Nephron progenitor cell (in vitro differentiated cells): ENCODE measurements around the gene TECPR2.

Source experiments
- DNase-seq: peaks from one replicate; pipeline ENCODE4 v3.0.0; 2021
- H3K27ac Mint-ChIP-seq: 2 replicates; pipeline ENCODE4 v1.8.0; 2021; ENCODE audit warnings: mild to moderate bottlenecking, moderate library complexity, mixed read lengths
- H3K27me3 Mint-ChIP-seq: 2 replicates; pipeline ENCODE4 v1.8.0; 2021; ENCODE audit warnings: mild to moderate bottlenecking, low read depth, mixed read lengths; ENCODE audit not compliant: poor library complexity
- H3K36me3 Mint-ChIP-seq: 2 replicates; pipeline ENCODE4 v1.8.0; 2021; ENCODE audit warnings: low read depth, mixed read lengths
- H3K4me1 Mint-ChIP-seq: 2 replicates; pipeline ENCODE4 v1.8.0; 2021; ENCODE audit warnings: mixed read lengths
- H3K4me3 Mint-ChIP-seq: 2 replicates; pipeline ENCODE4 v1.8.0; 2021; ENCODE audit warnings: mild to moderate bottlenecking, moderate library complexity, mixed read lengths
- H3K9me3 Mint-ChIP-seq: 2 replicates; pipeline ENCODE4 v1.8.0; 2021; ENCODE audit warnings: mild to moderate bottlenecking, moderate library complexity, mixed read lengths
- TF ChIP-seq, protein P1 (sequence below): fragments of 200-600 bp; sonication (generic); IDR thresholded peaks from 2 replicates; pipeline ENCODE4 v1.5.0; 2021; ENCODE audit warnings: antibody characterized with exemption

The TECPR2 gene

DNA sequence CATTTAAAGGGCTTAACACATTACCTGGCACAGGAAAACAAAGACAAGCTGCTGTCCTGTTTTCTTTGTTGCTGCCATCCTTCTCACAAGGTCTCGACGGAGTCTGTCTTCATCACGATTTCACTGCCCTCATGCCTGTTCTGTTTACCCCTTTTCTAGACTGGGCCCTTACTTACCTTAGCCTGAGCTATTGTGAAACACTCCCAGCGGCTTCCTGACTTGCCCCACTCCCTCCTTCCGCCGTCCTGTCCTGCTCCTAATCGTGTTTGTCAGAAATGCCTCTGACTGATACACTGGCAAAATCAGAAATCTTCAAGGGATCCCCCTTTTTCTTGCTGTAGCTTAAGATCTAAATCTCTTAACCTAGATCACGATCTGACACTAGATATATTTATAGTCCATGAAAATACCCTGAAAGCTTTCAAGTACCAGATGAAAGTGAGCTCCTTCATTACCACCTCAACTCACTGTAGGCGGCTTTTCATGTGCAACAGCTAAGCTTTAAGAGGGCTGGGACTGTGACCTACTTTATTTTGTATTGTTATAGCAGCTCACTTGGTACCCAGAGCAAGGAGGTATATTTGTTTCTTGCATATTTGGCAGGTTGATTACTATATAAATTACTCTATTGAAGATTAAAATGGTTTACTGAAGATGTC is 32.1 kb downstream of the TECPR2 start:
- peaks cover 5% of the 10 kb centered on the region for H3K27me3 Mint-ChIP-seq
- TF ChIP-seq, protein P1, sequence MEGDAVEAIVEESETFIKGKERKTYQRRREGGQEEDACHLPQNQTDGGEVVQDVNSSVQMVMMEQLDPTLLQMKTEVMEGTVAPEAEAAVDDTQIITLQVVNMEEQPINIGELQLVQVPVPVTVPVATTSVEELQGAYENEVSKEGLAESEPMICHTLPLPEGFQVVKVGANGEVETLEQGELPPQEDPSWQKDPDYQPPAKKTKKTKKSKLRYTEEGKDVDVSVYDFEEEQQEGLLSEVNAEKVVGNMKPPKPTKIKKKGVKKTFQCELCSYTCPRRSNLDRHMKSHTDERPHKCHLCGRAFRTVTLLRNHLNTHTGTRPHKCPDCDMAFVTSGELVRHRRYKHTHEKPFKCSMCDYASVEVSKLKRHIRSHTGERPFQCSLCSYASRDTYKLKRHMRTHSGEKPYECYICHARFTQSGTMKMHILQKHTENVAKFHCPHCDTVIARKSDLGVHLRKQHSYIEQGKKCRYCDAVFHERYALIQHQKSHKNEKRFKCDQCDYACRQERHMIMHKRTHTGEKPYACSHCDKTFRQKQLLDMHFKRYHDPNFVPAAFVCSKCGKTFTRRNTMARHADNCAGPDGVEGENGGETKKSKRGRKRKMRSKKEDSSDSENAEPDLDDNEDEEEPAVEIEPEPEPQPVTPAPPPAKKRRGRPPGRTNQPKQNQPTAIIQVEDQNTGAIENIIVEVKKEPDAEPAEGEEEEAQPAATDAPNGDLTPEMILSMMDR, result no peak
- H3K4me3 Mint-ChIP-seq, result no peak overlapping the region
- H3K4me1 Mint-ChIP-seq, result peaks cover 12% of the 10 kb centered on the region
- H3K9me3 Mint-ChIP-seq, result peaks cover 40% of the 10 kb centered on the region
- no peak for DNase-seq
- peak overlapping the region; percentile 62 for H3K27ac Mint-ChIP-seq
- H3K36me3 Mint-ChIP-seq, result peaks cover 72% of the 10 kb centered on the region

DNA sequence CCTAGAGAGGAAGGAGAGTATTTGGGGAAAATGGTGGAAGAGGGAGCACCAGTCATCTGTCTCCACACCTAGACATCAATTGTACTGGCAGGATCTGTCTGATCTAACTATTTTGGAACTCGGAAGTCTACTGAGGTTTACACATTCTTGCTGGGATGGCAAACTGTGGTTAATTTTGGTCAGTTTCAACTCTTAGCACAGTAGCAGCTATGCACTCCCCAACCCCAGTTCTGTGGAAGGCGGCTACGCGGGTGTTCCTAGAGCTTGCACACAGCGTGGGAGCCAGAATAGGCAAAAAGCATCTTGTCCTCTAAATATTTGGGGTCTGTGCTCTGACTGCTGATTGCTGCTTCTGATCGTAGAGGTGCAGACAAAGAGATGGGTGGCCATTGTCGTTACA is 33.8 kb downstream of the TECPR2 start:
- peaks cover 53% of the 10 kb centered on the region for H3K9me3 Mint-ChIP-seq
- peaks cover 78% of the 10 kb centered on the region for H3K36me3 Mint-ChIP-seq
- H3K27ac Mint-ChIP-seq, result no peak overlapping the region
- DNase-seq, result no peak
- H3K4me1 Mint-ChIP-seq, result peaks cover 12% of the 10 kb centered on the region
- no peak overlapping the region for H3K4me3 Mint-ChIP-seq
- H3K27me3 Mint-ChIP-seq, result peaks cover 5% of the 10 kb centered on the region
- TF ChIP-seq, protein P1, result no peak

DNA sequence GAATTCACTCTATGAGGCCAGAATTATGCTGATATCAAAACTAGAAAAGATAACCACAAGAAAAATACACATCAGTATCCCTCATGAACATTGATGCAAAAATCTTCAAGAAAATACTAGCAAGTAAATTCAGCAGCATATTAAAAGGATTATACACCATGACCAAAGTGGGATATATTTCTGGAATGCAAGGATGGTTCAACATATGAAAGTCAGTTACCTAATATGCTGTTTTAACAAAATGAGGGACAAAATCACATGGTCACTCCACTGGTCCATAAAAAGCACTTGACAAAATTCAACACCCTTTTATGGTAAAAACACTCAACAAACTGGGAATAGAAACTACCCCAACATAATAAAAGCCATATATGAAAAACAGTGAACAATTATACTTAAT is 40.3 kb downstream of the TECPR2 start:
- TF ChIP-seq, protein P1, result no peak
- no peak for DNase-seq
- no peak overlapping the region for H3K27ac Mint-ChIP-seq
- H3K36me3 Mint-ChIP-seq, result peaks cover 83% of the 10 kb centered on the region
- peaks cover 52% of the 10 kb centered on the region for H3K9me3 Mint-ChIP-seq
- H3K4me3 Mint-ChIP-seq, result no peak overlapping the region
- no peaks in the 10 kb centered on the region for H3K4me1 Mint-ChIP-seq
- H3K27me3 Mint-ChIP-seq, result peaks cover 4% of the 10 kb centered on the region

DNA sequence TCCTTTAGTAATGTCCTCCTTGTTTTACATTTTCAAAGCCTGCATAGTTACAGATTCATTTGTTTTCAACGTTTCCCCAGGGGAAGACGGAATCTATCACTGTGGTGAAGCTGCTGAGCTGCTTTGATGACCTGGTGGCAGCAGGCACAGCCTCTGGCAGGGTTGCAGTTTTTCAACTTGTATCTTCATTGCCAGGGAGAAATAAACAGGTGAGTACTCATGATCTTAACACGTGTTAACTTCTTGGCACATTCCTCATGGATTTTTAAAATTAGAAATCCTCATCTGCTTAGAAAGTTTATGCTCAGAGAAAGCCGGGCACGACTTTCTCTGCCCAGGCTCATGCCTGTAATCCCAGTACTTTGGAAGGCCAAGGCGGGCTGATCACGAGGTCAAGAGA is 44.5 kb downstream of the TECPR2 start:
- H3K4me1 Mint-ChIP-seq, result no peaks in the 10 kb centered on the region
- DNase-seq, result no peak
- peaks cover 56% of the 10 kb centered on the region for H3K36me3 Mint-ChIP-seq
- H3K27ac Mint-ChIP-seq, result no peak overlapping the region
- no peaks in the 10 kb centered on the region for H3K27me3 Mint-ChIP-seq
- H3K9me3 Mint-ChIP-seq, result peaks cover 15% of the 10 kb centered on the region
- no peak overlapping the region for H3K4me3 Mint-ChIP-seq
- TF ChIP-seq, protein P1, result no peak

DNA sequence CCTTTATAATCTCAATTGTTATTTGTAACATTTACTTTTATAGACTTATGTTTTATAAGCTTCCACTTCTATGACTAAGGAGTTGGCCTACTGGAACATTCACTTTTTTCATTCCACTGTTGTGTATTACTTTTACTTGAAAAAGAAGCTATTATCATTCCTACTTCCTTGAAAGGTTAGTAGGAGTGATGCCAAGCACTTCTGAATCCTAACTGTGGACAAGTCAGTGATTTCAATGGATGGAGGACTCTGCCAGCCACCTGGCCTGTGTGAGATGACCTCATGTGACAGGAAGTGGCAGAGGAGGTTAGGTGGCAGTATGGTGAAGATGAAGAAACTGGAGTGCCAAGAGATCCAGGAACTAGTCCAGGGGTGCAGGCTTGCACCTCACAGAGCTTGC is 46.0 kb downstream of the TECPR2 start:
- no peaks in the 10 kb centered on the region for H3K4me1 Mint-ChIP-seq
- H3K27me3 Mint-ChIP-seq, result no peaks in the 10 kb centered on the region
- no peak overlapping the region for H3K27ac Mint-ChIP-seq
- H3K9me3 Mint-ChIP-seq, result no peaks in the 10 kb centered on the region
- TF ChIP-seq, protein P1, result no peak
- DNase-seq, result no peak
- H3K36me3 Mint-ChIP-seq, result peaks cover 41% of the 10 kb centered on the region
- no peak overlapping the region for H3K4me3 Mint-ChIP-seq

DNA sequence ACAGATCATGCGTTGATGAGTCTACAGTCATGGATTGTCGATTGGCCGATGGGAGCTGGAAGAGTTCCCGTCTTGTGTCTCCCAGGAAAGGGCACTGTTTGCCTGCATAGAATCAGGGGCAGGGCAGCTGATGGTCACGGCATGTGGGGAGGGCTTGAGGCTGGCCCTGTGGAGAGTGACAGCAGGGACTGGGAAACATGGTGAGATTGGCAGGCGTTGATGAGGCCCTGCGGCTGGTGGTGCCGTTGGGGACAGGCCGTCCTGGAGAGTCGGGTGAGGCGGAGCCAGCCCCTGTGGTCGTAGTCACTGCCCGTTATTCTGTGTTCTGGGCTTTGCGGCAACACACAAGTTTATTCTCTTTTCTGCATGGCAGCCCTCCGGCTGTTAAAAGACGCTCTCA is 52.9 kb downstream of the TECPR2 start:
- Mint-ChIP-seq H3K27me3 (peaks cover 5% of the 10 kb centered on the region), H3K4me3 (no peak overlapping the region), H3K9me3 (no peaks in the 10 kb centered on the region), H3K27ac (peak overlapping the region; percentile 87), H3K36me3 (peaks cover 21% of the 10 kb centered on the region), H3K4me1 (peaks cover 44% of the 10 kb centered on the region)
- DNase-seq, result no peak
- TF ChIP-seq, protein P1, result no peak
